GM18907 (cell line): ENCODE measurements around the gene TUBA3C.

ENCODE experiments used
- ATAC-seq: cut with Tn5 transposase; IDR thresholded peaks from one replicate; pipeline ENCODE4 v1.9.1; 2021; ENCODE audit warnings: mild to moderate bottlenecking, moderate library complexity; ENCODE audit not compliant: unreplicated experiment

TUBA3C gene

GRCh38 chr13:19169496-19169895 is 12.1 kb downstream of the TUBA3C start:
- no peak for ATAC-seq

GRCh38 chr13:19161308-19161707 is 20.3 kb downstream of the TUBA3C start:
- no peak for ATAC-seq

- no peak for ATAC-seq
These were observed 21.7 kb downstream of the TUBA3C start for GRCh38 chr13:19159761-19160420.

GRCh38 chr13:19159181-19159580 is 22.4 kb downstream of the TUBA3C start:
- ATAC-seq, result no peak

- ATAC-seq, result no peak
These were observed 23.0 kb downstream of the TUBA3C start for GRCh38 chr13:19158526-19159174.

GRCh38 chr13:19158006-19158405 is 23.6 kb downstream of the TUBA3C start:
- ATAC-seq, result no peak

GRCh38 chr13:19157461-19157860 is 24.2 kb downstream of the TUBA3C start:
- ATAC-seq, result no peak

- ATAC-seq, result no peak
These were observed 25.4 kb downstream of the TUBA3C start for GRCh38 chr13:19156013-19156825.

GRCh38 chr13:19155321-19155861 is 26.2 kb downstream of the TUBA3C start:
- ATAC-seq, result no peak

- no peak for ATAC-seq
These were observed 26.8 kb downstream of the TUBA3C start for GRCh38 chr13:19154843-19155242.

GRCh38 chr13:19153782-19154450 is 27.7 kb downstream of the TUBA3C start:
- no peak for ATAC-seq

GRCh38 chr13:19152403-19152802 is 29.2 kb downstream of the TUBA3C start:
- ATAC-seq, result no peak

- no peak for ATAC-seq
These were observed 29.9 kb downstream of the TUBA3C start for GRCh38 chr13:19151581-19152263.

GRCh38 chr13:19150712-19151228 is 30.9 kb downstream of the TUBA3C start:
- ATAC-seq, result no peak

- ATAC-seq, result no peak
These were observed 31.4 kb downstream of the TUBA3C start for GRCh38 chr13:19150226-19150625.

GRCh38 chr13:19148561-19148960 is 33.1 kb downstream of the TUBA3C start:
- no peak for ATAC-seq
